SKM-1 (cell line): ENCODE data around the gene SPINDOC.
A peak's percentile ranks its signal among the peaks of the same experiment; 100 is the strongest.

Source experiments
- DNase-seq: peaks from one replicate; lab custom pipeline; 2025; ENCODE audit not compliant: unreplicated experiment; lab: John Stamatoyannopoulos, UW

SPINDOC gene

DNA sequence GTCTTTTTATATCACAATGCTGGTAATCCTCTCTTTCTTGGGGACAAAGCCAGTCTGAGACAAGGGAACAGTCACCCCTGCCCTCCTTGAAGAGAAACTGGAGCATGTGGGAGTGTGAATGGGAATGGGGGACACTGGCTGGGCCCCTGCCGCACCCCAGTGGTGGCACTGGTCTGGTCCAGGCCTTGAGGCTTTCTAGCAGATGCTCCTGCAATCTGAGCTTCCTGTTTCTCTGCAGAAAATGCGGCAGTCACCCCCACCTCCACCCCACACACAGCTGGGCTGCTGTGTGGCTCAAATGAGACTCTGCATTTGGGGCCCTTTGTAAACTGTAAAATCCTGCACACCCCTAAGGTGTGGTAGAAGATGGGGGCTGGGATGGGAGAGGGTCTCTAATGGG is 19.1 kb downstream of the SPINDOC start:
- DNase-seq, result no peak

DNA sequence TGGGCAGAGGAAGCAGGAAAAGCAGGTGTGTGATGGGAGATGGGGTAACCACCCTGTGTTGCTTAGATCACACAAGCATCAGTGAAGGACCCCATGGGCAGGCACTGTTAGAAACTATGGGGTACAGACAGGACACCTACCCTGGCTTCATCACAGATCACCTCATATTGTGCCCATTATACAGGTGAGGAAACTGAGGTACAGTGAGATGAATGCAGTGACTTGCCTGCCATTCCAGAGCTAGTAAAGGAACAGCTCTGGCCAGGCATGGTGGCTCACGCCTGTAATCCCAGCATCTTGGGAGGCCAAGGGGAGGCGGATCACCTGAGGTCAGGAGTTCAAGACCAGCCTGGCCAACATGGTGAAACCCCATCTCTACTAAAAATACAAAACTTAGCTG is 19.8 kb downstream of the SPINDOC start:
- DNase-seq, result no peak

DNA sequence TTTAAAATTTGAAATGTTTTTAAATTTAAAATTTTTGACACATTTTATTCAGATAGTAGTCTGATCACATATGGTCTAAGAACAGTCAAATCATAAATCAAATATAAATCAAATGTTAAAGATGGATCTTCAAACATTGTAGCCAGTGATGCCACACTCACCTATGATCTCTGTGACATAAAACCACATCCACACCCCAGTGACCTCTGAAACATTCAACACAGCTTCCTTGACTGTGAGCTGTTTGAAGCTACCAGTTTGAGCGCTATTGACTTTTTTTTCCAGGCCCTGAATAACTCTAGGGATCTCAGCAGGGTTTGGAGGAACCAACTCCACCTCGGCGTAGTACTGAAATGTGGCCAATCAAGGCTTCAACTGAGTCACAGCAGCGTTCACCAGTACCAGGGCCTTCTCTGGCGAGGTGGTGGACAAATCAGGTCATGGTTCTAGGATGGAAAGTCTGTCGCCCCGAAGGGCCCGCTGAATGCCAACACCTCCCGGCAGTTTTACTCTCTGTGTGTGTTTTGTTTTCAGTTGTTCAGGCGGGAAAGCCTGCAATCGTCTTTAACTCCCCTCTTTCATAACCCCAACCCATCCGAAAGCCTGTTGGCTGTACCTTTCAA is 21.4 kb downstream of the SPINDOC start:
- DNase-seq, result no peak

DNA sequence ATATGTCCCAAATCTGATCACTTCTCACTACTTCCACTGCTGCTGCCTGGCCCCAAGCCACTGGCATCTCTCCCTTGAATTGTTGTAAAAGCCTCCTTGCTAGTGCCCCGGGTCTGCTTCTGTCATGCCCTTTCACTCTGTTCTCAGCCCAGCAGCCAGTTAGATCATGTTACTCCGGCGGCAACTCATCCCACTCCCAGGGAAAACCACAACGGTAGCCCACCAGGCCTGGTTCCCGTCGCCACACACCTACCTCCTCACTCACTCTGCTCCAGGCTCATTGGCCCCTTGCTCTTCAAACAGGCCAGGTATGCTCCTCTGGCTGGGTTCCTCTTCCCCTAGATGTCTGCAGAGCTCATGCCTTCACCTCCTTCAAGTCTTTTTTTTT is 21.9 kb downstream of the SPINDOC start:
- no peak for DNase-seq

DNA sequence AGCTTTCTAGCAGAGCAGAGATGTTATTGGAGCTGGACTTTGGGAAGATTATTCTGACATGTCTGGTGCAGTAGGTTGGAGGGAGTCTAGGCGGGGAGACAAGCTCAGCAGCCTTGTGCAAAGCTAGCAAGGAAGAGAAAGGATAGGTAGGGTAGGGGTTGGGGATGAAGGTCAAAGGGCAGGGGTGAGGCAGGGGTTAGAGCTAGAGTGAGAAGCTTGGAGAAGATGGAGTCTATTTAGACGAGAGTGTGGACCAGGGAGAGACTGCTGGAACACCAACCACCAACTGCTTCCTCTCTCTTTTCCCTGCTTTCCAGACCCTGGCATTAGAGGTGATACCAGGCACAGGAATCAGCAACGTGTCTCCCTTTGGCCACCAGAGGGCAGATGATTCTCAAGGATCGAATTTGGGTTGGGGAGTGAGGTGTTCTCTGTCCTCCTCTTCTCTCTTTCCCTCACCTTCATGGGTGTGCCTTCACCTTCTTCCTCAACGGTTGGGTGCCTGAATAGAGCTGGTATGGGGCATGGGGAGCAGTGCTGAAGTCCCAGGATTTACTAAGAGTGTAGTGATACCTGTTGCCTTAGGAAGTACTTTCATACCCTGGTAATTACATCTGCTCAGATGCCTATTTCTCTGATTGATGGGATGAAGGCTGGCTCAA is 23.9 kb downstream of the SPINDOC start:
- peak; percentile 53 for DNase-seq

DNA sequence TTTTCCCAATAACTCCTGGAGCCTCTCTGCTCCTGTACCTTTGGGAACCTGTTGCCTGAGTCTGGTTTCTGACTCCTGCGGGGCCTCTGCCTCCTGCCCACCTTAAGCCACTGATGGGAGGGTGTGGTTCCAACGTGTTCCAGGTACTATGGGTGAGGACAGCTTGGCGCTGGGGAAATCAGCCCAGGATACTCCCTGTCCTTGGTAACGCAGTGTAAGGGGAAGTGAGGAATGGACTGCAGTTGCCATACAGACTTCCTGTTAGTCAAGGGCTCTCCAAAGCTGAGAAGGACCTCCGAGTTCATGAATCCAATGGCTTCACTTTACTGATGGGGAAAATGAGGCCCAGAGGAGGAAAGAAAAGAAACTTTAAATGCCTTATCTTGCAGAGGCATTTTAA is 24.5 kb downstream of the SPINDOC start:
- DNase-seq, result peak; percentile 53

DNA sequence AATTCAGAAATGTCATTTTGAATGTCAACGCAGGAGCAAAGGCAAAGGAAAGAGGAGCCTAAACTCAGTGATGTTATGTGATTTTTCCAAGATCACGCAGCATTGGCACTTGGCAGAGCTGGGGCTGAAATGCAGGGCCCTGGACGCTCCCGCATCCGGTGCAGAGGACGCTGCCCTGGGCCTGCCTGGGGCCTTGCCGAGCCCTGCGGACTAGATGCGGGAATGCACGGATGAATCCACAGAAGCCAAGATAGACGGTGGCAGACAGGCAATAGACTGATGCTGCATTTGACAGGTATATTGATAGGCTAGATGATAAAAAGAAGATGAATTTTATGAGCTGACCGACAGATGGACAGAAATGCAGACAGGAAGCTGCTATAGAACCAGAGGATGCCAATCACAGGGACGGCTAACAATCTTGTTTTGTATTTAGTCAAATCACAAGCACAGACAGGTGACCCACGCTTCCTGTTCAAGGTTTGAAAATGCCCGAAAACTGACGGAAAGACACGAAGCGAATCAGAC is 25.0 kb downstream of the SPINDOC start:
- DNase-seq, result no peak

DNA sequence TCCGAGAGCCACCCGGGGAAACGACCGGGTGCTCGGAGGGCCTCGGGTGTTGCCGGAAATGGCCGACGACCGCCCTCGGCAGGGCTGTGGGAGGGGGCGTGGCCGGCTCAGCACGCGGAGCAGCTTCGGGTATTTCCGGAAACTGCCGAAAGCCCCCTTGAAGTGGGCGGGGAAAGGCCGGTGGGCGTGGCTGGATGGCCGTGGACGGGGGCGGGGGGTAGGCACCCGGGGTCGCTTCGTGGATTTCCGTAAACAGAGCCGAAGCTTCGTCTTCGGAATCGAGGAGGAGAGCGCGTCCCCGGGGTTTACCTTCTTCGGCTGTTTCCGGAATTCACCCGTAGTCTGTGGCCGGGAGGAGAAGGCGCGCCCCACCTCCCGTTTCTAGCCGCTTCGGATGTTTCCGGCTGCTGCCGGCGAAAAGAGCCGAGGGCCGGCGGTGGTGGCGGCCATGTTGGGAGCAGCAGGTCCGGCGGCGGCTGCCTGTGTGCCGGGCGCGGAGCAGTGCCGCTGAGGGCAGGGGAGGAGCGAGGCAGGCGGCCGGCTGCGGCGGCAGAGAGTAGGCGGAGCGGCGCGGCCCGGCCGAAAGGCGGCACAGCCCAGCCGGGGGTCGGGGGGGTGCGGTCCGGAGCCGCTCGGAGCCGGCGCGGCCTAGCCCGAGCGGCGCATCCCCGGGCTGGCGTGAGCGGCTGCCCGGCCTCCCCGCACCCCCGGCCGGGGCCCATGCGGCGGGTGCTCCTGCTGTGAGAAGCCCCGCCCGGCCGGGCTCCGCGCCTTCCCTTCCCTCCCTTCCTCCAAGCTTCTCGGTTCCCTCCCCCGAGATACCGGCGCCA is 25.6 kb downstream of the SPINDOC start, which contains the start of gene MARK2:
MARK2 (plus strand) TSS at position 433 of the 830 bp plus-strand sequence; CDS start at position 830, 397 bp downstream.
- DNase-seq, result peak; percentile 99

DNA sequence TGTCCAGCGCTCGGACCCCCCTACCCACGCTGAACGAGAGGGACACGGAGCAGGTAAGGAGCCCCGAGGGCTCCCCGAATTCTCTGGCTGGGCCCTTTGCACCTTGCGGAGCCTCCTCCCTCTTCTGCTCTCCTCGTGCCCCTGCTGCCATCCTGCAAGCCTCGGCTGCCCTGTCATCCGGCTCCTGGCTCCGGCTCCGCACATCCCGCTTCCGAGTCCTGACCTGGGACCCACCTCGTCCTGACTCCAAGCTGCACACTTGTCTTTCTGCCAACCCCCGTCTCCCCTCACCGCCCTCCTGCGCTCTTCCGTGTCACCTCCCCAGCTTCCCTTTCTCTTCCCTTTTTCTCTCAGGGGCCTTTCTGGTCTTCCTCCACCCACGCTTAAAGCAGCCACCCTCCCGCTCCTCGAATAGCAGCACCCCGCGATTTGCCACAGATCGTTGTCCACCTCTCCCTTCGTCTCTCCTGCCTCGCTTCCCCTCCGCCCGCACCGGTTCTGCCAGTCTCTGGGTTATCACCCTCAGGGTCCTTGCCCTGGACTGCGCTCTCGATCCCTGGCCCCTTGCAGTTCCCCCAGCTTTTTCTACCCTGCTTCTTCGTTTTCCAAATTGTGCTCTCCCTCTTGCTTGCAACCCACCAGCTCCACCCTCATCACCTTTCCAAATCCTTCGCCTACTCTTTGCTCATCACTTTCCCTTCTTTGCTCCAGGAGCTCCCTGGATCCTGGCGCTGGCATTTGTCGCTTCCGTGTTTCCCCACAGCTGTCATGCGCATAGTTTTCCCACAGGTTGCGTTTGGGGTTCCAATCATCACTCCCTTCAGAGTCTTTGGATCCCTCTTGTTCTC is 26.5 kb downstream of the SPINDOC start:
- peak; percentile 54 for DNase-seq

DNA sequence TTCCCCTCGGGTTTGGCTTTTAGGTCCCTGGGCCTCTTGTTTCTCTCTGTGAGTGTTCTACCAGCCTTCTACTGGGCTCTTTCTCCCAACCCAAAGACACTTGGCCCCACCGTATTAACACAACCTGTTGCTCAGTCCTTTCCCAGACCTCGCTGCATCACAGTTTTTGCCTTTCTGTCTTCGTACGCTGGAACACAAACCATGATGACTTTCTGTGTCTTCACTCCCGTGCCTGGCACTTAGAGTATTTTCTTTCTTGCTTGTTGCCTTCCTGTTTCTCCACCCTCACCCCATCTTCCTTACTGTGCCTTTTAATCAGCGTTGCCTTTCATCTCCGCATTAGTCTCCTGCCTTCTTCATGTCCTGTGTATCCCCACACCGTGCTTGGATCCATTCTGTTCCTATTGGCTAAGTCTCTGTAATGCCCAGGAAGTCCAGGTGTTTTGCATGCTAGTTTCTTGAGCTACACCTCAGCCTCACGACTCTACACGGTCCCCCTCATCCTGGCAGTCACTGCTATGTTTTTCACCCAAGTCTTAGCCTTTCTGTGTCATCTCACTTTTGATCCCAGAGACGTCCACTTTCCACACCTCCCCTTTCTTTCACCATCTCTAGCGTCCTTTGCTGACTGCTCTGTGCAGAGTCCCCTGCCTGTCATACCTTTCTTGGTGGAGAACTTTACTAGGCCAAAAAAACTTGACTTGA is 27.3 kb downstream of the SPINDOC start:
- no peak for DNase-seq

DNA sequence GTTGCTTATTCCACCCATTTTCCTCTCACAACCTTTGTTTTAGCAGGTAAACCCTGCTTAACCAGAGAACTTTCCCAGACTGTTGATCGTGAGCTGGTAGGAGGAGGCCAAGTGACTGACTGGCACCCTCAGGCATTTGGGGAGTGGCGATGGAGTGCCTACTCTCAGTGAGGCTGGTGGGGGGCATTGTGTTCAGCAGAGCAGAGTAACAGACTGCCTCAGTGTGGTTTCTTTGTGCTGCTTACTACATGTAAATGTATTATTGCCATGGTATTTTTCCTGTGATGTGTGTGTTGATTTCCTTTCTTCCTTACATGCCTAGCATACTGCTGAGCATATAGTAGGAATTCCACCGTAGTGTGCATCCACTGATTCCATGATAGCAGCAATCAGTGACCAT is 28.3 kb downstream of the SPINDOC start:
- DNase-seq, result no peak

DNA sequence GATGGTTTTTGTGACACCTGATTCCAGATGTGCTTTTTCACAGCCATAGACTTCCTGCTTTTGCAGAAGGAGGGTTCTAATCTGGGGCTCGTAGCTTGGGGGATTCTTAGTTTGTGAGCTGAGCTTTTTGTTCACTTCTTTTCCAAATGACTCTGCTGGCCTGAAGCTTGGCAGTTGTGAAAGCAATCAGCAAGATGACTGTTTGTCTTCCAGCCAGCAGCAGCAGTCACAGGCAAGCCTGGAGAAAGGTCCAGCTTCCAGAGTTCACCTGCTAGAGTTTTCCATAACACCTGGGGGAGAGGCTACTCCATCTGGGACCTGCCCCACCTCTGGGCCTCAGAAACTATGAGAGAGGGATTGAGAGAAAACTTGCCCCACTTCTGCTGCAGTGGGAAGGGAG is 29.8 kb downstream of the SPINDOC start:
- no peak for DNase-seq

DNA sequence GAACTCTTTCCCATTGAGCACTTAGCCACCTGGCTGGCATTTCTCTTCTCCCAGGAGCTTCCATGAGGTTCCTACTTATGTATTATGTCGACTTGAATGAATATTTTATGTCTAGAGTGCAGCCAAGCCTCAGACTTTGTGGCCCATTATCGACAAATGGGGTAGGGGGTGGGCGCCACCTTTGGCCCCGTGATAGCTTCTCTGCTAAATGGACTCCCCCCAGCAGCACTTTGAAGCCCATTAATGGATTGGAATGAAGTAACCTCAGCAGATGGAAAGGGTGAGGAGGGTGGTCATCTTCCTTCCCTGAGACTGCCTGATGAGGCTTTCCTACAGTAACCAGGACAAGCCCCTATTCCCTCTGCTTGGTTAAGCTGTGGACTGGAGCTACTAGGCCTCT is 31.6 kb downstream of the SPINDOC start:
- no peak for DNase-seq

DNA sequence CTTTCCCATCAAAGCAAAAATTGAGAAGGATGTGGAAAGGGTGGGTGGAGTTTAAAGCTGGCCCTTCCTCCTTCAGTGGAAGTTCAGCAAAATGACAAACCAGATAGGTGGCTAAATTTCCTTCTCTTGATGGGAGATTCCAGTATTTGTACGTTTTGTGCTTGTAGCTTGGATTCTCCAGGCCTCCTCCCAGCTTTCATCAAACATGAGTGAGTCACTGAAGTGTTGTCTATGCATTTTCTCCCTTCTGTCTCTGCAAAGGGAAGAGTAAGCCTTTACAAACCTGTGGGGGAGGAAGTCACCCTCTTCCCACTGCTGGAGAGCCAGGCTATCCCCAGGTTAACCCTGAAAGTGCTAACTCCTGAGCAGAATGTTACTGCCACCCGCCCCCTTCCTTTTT is 32.0 kb downstream of the SPINDOC start:
- no peak for DNase-seq

DNA sequence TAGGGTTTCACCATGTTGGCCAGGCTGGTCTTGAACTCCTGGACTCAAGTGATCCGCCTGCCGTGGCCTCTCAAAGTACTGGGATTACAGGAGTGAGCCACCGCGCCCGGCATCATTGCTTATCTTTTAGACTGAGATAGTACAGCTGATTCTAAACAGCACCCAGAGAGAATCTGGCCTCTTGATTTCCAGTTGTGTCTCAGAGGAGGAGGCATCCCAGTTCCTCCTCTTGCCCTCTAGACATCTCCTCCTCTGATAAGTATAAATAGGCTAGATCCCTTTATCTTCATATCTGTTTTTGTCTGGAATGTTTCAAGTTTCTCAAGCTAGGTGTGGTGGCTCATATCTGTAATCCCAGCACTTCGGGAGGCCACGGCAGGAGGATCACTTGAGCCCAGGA is 32.7 kb downstream of the SPINDOC start:
- DNase-seq, result no peak

DNA sequence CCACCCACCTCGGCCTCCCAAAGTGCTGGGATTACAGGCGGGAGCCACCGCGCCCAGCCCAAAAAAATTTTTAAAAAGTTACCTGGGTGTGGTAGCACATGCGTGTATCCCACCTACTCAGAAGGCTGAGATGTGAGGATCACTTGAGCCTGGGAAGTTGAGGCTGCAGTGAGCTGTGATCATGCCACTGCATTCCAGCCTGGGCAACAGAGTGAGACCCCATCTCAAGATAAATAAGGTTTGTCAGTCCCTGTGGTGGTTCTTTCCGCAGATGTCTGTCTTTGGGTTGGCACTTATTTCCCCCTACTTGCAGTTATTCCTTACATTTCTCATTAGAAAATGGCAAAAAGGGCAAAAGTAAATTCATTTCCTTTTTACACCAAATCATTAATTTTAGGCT is 33.6 kb downstream of the SPINDOC start:
- DNase-seq, result no peak

DNA sequence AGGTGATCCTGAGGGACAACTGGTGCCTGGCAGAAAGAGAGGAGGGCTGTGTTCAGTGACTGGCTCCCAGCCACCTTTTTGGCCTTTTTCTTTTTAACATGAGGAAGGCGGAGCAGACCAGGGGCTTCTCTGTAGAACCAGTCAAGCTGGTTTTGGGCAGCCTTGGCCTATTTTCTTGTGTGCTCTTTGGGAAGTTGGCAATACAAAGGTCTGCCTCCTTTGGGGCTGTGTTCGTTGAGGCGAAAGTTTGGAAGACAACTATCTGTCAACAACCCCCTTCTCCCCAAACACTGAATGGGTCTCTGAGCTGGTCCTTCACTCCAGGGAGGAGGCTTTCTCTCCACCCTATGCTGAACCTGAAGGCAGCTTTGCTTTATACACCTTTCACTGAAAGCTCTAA is 34.1 kb downstream of the SPINDOC start:
- no peak for DNase-seq

DNA sequence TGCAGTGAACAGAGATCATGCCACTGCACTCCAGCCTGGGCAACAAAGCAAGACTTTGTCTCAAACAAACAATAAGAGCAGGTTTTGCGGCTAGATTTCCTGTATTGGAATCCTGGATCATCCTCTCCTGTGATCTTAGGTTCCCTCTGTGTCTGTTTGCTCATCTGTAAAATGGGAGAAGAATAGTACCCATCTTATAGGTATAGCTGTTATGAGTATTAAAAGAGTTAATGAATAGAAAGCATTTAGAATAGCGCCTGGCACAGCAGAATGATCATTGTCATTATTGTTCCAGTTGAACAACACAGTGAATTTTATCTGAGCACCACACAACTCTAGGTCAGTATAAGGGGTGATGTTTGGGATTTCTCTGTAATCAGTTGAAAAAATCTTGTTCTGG is 36.4 kb downstream of the SPINDOC start:
- DNase-seq, result no peak

DNA sequence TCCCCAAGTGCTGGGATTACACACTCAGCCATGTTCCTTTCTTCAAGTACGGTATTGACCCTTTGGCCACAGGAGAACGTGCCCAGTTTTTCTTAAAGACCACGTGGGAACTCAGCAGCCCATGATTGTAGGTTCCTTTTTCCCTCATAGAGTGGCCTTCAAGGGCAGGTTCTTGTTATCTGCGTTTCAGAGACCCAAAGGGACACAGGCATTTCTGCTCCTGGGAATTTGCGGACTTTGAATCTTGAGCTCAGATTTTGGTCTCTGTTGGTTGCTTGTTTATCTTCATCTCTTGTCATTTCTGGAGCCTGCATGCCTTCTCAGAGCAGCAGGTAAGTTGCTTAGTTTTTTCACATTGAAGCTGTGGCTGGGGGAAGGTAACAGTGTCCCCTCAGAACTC is 37.7 kb downstream of the SPINDOC start:
- no peak for DNase-seq

DNA sequence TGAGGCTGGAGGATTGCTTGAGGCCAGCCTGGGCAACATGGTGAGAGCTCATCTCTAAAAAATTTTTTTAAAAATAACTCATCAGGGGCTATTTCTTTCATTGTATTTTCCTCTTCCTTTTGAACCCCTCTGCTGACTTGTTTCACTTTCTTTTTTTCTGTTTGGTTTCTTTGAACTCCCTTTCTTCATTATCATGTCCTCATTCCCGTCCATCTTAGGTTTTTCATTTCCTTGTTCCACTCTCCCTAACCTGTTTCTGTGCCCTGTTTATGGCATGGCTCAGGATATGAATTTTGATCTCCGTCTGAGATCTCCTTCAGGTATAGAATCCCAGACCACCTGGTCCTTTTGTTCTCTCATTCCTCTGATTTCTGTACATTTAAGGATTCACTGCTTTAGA is 38.1 kb downstream of the SPINDOC start:
- DNase-seq, result no peak
